ENCODE measurements around the gene POU2F3. TPM values are rescaled to one million over a fixed set of nuclear protein-coding genes. Genes with fewer than 3 reads are reported as not detected.

Gene POU2F3
- total RNA-seq: 0.19 TPM
- long read RNA-seq: 0 reads

GRCh38 chr11:120239713-120240640, at the start of gene POU2F3:
TSS of gene POU2F3 (plus strand) at chr11:120240140. CDS start at chr11:120240344, 204 bp downstream.
- DNase-seq (ENCODE audit: low spot score): no peak

GRCh38 chr11:120191058-120191457, 48.9 kb upstream of the POU2F3 start:
- no peak for DNase-seq (ENCODE audit: low spot score)

GRCh38 chr11:120192831-120193625, 46.9 kb upstream of the POU2F3 start:
- DNase-seq (ENCODE audit: low spot score): no peak

- DNase-seq (ENCODE audit: low spot score): no peak
Measured at GRCh38 chr11:120194166-120194565, 45.8 kb upstream of the POU2F3 start.

GRCh38 chr11:120195601-120196320, 44.2 kb upstream of the POU2F3 start:
- no peak for DNase-seq (ENCODE audit: low spot score)

- DNase-seq (ENCODE audit: low spot score): no peak
Measured at GRCh38 chr11:120196826-120197225, 43.1 kb upstream of the POU2F3 start.

GRCh38 chr11:120197251-120197891, 42.6 kb upstream of the POU2F3 start:
- no peak for DNase-seq (ENCODE audit: low spot score)

GRCh38 chr11:120197977-120198376, 42.0 kb upstream of the POU2F3 start:
- no peak for DNase-seq (ENCODE audit: low spot score)

- DNase-seq (ENCODE audit: low spot score): no peak
Measured at GRCh38 chr11:120198403-120198786, 41.5 kb upstream of the POU2F3 start.

- no peak for DNase-seq (ENCODE audit: low spot score)
Measured at GRCh38 chr11:120198787-120199469, 41.0 kb upstream of the POU2F3 start.

- no peak for DNase-seq (ENCODE audit: low spot score)
Measured at GRCh38 chr11:120199613-120200012, 40.3 kb upstream of the POU2F3 start.

- no peak for DNase-seq (ENCODE audit: low spot score)
Measured at GRCh38 chr11:120200677-120201076, 39.3 kb upstream of the POU2F3 start.

GRCh38 chr11:120201653-120202052, 38.3 kb upstream of the POU2F3 start:
- DNase-seq (ENCODE audit: low spot score): no peak

- no peak for DNase-seq (ENCODE audit: low spot score)
Measured at GRCh38 chr11:120203626-120204025, 36.3 kb upstream of the POU2F3 start.

- DNase-seq (ENCODE audit: low spot score): no peak
Measured at GRCh38 chr11:120205596-120206161, 34.3 kb upstream of the POU2F3 start.

GRCh38 chr11:120207512-120207911, 32.4 kb upstream of the POU2F3 start:
- no peak for DNase-seq (ENCODE audit: low spot score)

- no peak for DNase-seq (ENCODE audit: low spot score)
Measured at GRCh38 chr11:120208001-120208441, 31.9 kb upstream of the POU2F3 start.

GRCh38 chr11:120208777-120209176, 31.2 kb upstream of the POU2F3 start:
- no peak for DNase-seq (ENCODE audit: low spot score)

- no peak for DNase-seq (ENCODE audit: low spot score)
Measured at GRCh38 chr11:120209746-120210625, 30.0 kb upstream of the POU2F3 start.

Data from mesenteric fat pad (tissue), 1 donor.